SK-N-SH (cell line): ENCODE results near the gene PARD3. TPM values are rescaled to one million over a fixed set of nuclear protein-coding genes. Genes with fewer than 3 reads are reported as not detected.

ENCODE experiments used
- CTCF ChIA-PET: fragments of 300-600, 350-600 bp; formaldehyde crosslinking; extraction: SDS; loops from one replicate; lab custom pipeline; 2021; lab: Yijun Ruan, JAX
- POLR2A ChIA-PET: fragments of 350-600 bp; sonication (Branson Sonifier 250); formaldehyde crosslinking; extraction: SDS; loops from one replicate; lab custom pipeline; 2020; ENCODE audit warnings: antibody characterized with exemption, inconsistent platforms; lab: Yijun Ruan, JAX
- DNase-seq: peaks from one replicate; pipeline ENCODE4 v3.0.0; 2012
- H2AFZ ChIP-seq: fragments of 200-600 bp; sonication (generic); 2 replicates; pipeline ENCODE4 v1.8.1; 2016; ENCODE audit warnings: antibody characterized with exemption, mild to moderate bottlenecking, low read depth
- H3F3A ChIP-seq: fragments of 200-600 bp; sonication (generic); replicated peaks from 2 replicates; pipeline ENCODE3; 2016; ENCODE audit warnings: antibody characterized with exemption, mild to moderate bottlenecking; ENCODE audit not compliant: insufficient read depth
- H3K27ac ChIP-seq, 2 experiments: fragments of 200-500 bp in 1 of 2; fragments of 200-600 bp in 1 of 2; sonication (Bioruptor generic) in 1 of 2; sonication (generic), shearing (Covaris generic) in 1 of 2; 2 replicates each; pipeline versions ENCODE4 v1.5.1 to v1.6.1; 2014 to 2016; ENCODE audit warnings: low read depth in 2 of 2, inconsistent platforms in 1 of 2, low read length in 1 of 2, mild to moderate bottlenecking in 1 of 2, mixed read lengths in 1 of 2
- H3K27me3 ChIP-seq: fragments of 200-600 bp; sonication (generic), shearing (Covaris generic); 2 replicates; pipeline ENCODE4 v1.6.1; 2016; ENCODE audit warnings: mixed run types; ENCODE audit not compliant: insufficient read depth
- H3K36me3 ChIP-seq, 2 experiments: fragments of 200-500 bp in 1 of 2; fragments of 200-600 bp in 1 of 2; sonication (Bioruptor generic) in 1 of 2; sonication (generic) in 1 of 2; replicated peaks in 1 of 2; 2 replicates each; pipeline versions ENCODE3 to v1.5.1; 2014 to 2016; ENCODE audit warnings: low read length in 1 of 2, mild to moderate bottlenecking in 1 of 2; ENCODE audit not compliant: insufficient read depth in 2 of 2, control insufficient read depth in 1 of 2
- H3K4me1 ChIP-seq, 2 experiments: fragments of 200-500 bp in 1 of 2; fragments of 200-600 bp in 1 of 2; sonication (Bioruptor generic) in 1 of 2; sonication (generic), shearing (Covaris generic) in 1 of 2; 2 replicates each; pipeline versions ENCODE4 v1.5.1 to v1.6.1; 2014 to 2016; ENCODE audit warnings: low read depth in 1 of 2, low read length in 1 of 2, mixed run types in 1 of 2; ENCODE audit not compliant: insufficient read depth in 2 of 2, control insufficient read depth in 1 of 2
- H3K4me2 ChIP-seq: fragments of 200-600 bp; sonication (generic), shearing (Covaris generic); 2 replicates; pipeline ENCODE4 v1.6.1; 2017; ENCODE audit warnings: mixed run types
- H3K4me3 ChIP-seq, 2 experiments: fragments of 200-500 bp in 1 of 2; fragments of 200-600 bp in 1 of 2; sonication (Bioruptor generic) in 1 of 2; sonication (generic), shearing (Covaris generic) in 1 of 2; 2 replicates each; pipeline versions ENCODE4 v1.5.1 to v1.8.1; 2014 to 2016; ENCODE audit warnings: low read depth in 2 of 2, inconsistent platforms in 1 of 2, low read length in 1 of 2, mild to moderate bottlenecking in 1 of 2, mixed read lengths in 1 of 2, moderate library complexity in 1 of 2
- H3K79me2 ChIP-seq: fragments of 200-600 bp; sonication (generic); 2 replicates; pipeline ENCODE4 v1.8.1; 2017; ENCODE audit warnings: mild to moderate bottlenecking; ENCODE audit not compliant: insufficient read depth
- H3K9ac ChIP-seq: fragments of 200-600 bp; sonication (generic); 2 replicates; pipeline ENCODE4 v1.6.1; 2017; ENCODE audit warnings: mixed run types
- H3K9me2 ChIP-seq: fragments of 200-600 bp; sonication (generic); 2 replicates; pipeline ENCODE4 v1.6.1; 2017; ENCODE audit warnings: mixed run types
- H3K9me3 ChIP-seq: fragments of 200-600 bp; sonication (generic); 2 replicates; pipeline ENCODE4 v1.6.1; 2017; ENCODE audit warnings: mixed run types, mild to moderate bottlenecking, moderate library complexity
- H4K20me1 ChIP-seq: fragments of 200-600 bp; sonication (generic); 2 replicates; pipeline ENCODE4 v1.6.1; 2017; ENCODE audit warnings: mild to moderate bottlenecking, mixed run types; ENCODE audit not compliant: insufficient read depth
- CHD2 ChIP-seq: fragments of 150-350 bp; IDR thresholded peaks from 2 replicates; pipeline ENCODE4 v1.6.1; 2018; ENCODE audit warnings: low read length; ENCODE audit not compliant: partially characterized antibody
- ELF1 ChIP-seq: IDR thresholded peaks from 2 replicates; pipeline ENCODE4 v1.4.0; 2012
- FOSL2 ChIP-seq: IDR thresholded peaks from 2 replicates; pipeline ENCODE4 v1.4.0; 2012; ENCODE audit warnings: low read depth, mild to moderate bottlenecking, moderate library complexity, borderline replicate concordance
- FOXJ3 ChIP-seq: sonication (generic); formaldehyde crosslinking; IDR thresholded peaks from 2 replicates; pipeline ENCODE4 v1.5.1; 2020; ENCODE audit warnings: mild to moderate bottlenecking, missing genetic modification reagents
- GATA2 ChIP-seq: sonication (generic); formaldehyde crosslinking; IDR thresholded peaks from 2 replicates; pipeline ENCODE4 v1.5.0; 2020; ENCODE audit warnings: mild to moderate bottlenecking, missing genetic modification reagents
- JUND ChIP-seq: IDR thresholded peaks from 2 replicates; pipeline ENCODE4 v1.4.0; 2012
- MXI1 ChIP-seq: IDR thresholded peaks from 2 replicates; pipeline ENCODE4 v1.6.1; 2012; ENCODE audit warnings: mild to moderate bottlenecking, low read depth, low read length, improper control_type of control experiment
- NRF1 ChIP-seq: IDR thresholded peaks from 2 replicates; pipeline ENCODE4 v1.6.1; 2012; ENCODE audit warnings: low read depth, mild to moderate bottlenecking, low read length
- RAD21 ChIP-seq: IDR thresholded peaks from 2 replicates; pipeline ENCODE4 v1.6.1; 2012; ENCODE audit warnings: mild to moderate bottlenecking, low read length
- RCOR1 ChIP-seq: fragments of 150-350 bp; IDR thresholded peaks from 2 replicates; pipeline ENCODE4 v1.6.1; 2017; ENCODE audit warnings: antibody characterized with exemption, low read length
- REST ChIP-seq: IDR thresholded peaks from 2 replicates; pipeline ENCODE4 v1.6.1; 2012; ENCODE audit warnings: mild to moderate bottlenecking, low read depth, low read length, moderate library complexity
- RFX5 ChIP-seq: IDR thresholded peaks from 2 replicates; pipeline ENCODE4 v1.6.1; 2012; ENCODE audit warnings: mild to moderate bottlenecking, improper control_type of control experiment, low read length
- RXRA ChIP-seq: IDR thresholded peaks from 2 replicates; pipeline ENCODE4 v1.4.0; 2012; ENCODE audit warnings: low read depth, mild to moderate bottlenecking, borderline replicate concordance
- SIN3A ChIP-seq: IDR thresholded peaks from 2 replicates; pipeline ENCODE4 v1.6.1; 2012; ENCODE audit warnings: low read depth, mild to moderate bottlenecking, low read length, moderate library complexity, borderline replicate concordance
- SMC3 ChIP-seq: IDR thresholded peaks from 2 replicates; pipeline ENCODE4 v1.6.1; 2012; ENCODE audit warnings: low read depth, low read length, improper control_type of control experiment
- TCF12 ChIP-seq: IDR thresholded peaks from 2 replicates; pipeline ENCODE4 v1.4.0; 2012
- YY1 ChIP-seq: IDR thresholded peaks from 2 replicates; pipeline ENCODE4 v1.4.0; 2012; ENCODE audit warnings: low read depth, mild to moderate bottlenecking
- WGBS: methylation state at CpG from one replicate; pipeline ENCODE4 v1.1.6; 2017; ENCODE audit warnings: low lambda C conversion rate; 5-methylcytosine and 5-hydroxymethylcytosine counted together
- polyA plus RNA-seq, 3 experiments: library from polyadenylated mRNA; depleted of rRNA; stranded (reverse); fragments of >200 nt; gene quantifications; 2 replicates each; pipeline ENCODE4 v1.2.3, GENCODE V29; 2012
- TF ChIP-seq, protein P1 (sequence below): fragments of 150-350 bp; IDR thresholded peaks from 2 replicates; pipeline ENCODE4 v1.6.1; 2016; ENCODE audit warnings: mild to moderate bottlenecking, low read depth, low read length
- TF ChIP-seq, protein P2 (sequence below): fragments of 150-350 bp; IDR thresholded peaks from 2 replicates; pipeline ENCODE4 v1.6.1; 2017; ENCODE audit warnings: antibody characterized with exemption, low read length, low read depth, borderline replicate concordance
- TF ChIP-seq, protein P3 (sequence below): IDR thresholded peaks from 2 replicates; pipeline ENCODE4 v1.4.0; 2012; ENCODE audit warnings: low read depth, borderline replicate concordance
- TF ChIP-seq, protein P4 (sequence below): IDR thresholded peaks from 2 replicates; pipeline ENCODE4 v1.4.0; 2012; ENCODE audit warnings: low read depth

The PARD3 gene
- polyA plus RNA-seq, 1 of the 3 experiments (the other 2 are of a cell fraction) = 29.4 TPM

DNA sequence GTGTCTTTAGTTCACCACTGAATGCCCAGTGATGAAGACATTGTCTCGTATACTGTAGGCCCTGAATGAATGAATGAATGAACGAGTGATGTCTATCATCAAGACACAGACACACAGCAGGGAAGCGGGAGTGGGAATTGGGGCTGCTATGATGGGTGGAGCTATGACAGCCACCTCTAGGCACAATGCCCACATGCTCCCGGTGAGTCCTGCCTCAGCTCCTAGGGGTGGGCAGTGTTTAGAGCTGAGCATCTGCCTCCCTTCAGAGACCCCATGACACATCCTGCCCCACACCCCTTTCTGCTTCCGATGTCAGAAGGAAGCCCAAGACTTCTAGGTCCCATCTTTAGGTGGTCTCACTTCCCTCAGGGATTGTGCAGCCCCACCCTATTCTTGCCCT, 714.1 kb downstream of the PARD3 start (continued):
- TF ChIP-seq RFX5 (no peak), MXI1 (no peak), SIN3A (no peak), RCOR1 (no peak), RXRA (no peak), CHD2 (no peak), FOXJ3 (CRISPR knock-in tag) (no peak), GATA2 (no peak)
- TF ChIP-seq, protein P1, sequence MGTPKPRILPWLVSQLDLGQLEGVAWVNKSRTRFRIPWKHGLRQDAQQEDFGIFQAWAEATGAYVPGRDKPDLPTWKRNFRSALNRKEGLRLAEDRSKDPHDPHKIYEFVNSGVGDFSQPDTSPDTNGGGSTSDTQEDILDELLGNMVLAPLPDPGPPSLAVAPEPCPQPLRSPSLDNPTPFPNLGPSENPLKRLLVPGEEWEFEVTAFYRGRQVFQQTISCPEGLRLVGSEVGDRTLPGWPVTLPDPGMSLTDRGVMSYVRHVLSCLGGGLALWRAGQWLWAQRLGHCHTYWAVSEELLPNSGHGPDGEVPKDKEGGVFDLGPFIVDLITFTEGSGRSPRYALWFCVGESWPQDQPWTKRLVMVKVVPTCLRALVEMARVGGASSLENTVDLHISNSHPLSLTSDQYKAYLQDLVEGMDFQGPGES = no peak

DNA sequence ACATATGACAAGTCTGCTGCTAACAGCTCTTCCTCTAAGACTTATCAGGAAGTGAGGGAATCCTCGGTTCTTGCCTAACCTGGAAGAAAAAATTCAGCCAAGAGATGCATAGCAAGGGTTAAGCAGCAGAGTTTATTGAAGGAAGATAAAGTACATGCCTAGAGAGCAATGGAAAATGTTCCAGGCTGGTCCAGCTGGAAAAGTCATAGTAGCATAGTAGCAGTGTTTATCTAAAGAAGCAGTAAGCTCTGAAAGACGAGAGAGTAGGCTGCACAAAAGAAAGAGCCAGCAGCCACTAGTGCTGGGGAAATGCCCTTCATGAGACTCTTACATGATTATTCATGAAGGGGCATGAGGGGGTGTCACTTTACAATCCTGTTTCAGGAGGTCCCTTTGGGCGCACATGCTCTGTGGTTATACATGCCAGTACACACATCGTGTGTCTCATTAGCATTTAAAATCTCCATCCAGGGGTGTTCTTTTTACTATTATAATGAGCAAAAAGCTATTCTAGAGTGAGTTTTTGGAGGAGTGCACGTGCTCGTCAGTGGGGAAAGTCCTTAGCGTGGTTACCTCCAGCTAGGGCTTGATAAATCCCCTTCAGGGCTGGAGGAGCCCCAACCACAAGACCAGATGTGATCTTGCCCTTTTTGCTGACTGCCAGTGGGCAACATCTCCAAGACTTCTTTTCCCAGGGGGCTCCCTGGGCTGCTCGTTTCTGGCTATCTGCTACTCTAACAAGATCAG, 716.1 kb downstream of the PARD3 start:
- no peaks in the 10 kb centered on the region for H3K9me2 ChIP-seq
- peaks cover 0 to 17% of the 10 kb centered on the region in 2 experiments; a peak in 2 of 4 replicates for H3K4me1 ChIP-seq
- no peaks in the 10 kb centered on the region for H3K9me3 ChIP-seq
- POLR2A ChIA-PET = no interaction called here
- DNase-seq = no peak
- no peaks in the 10 kb centered on the region for H3K36me3 ChIP-seq
- H3F3A ChIP-seq = no peaks in the 10 kb centered on the region
- no peaks in the 10 kb centered on the region for H4K20me1 ChIP-seq
- CTCF ChIA-PET = no interaction called here
- no peak overlapping the region for H3K4me2 ChIP-seq
- TF ChIP-seq RAD21 = no peak
- TF ChIP-seq, protein P2, sequence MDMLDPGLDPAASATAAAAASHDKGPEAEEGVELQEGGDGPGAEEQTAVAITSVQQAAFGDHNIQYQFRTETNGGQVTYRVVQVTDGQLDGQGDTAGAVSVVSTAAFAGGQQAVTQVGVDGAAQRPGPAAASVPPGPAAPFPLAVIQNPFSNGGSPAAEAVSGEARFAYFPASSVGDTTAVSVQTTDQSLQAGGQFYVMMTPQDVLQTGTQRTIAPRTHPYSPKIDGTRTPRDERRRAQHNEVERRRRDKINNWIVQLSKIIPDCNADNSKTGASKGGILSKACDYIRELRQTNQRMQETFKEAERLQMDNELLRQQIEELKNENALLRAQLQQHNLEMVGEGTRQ = no peak
- TF ChIP-seq YY1 = no peak
- TF ChIP-seq FOXJ3 (CRISPR knock-in tag) = no peak
- no peak for TF ChIP-seq ELF1
- TF ChIP-seq, protein P3, sequence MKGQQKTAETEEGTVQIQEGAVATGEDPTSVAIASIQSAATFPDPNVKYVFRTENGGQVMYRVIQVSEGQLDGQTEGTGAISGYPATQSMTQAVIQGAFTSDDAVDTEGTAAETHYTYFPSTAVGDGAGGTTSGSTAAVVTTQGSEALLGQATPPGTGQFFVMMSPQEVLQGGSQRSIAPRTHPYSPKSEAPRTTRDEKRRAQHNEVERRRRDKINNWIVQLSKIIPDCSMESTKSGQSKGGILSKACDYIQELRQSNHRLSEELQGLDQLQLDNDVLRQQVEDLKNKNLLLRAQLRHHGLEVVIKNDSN = no peak
- TF ChIP-seq, protein P1 = no peak
- TF ChIP-seq JUND = no peak
- no peak for TF ChIP-seq NRF1
- TF ChIP-seq SMC3 = no peak
- TF ChIP-seq, protein P4, sequence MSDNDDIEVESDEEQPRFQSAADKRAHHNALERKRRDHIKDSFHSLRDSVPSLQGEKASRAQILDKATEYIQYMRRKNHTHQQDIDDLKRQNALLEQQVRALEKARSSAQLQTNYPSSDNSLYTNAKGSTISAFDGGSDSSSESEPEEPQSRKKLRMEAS = no peak
- no peak for TF ChIP-seq TCF12
- no peak for TF ChIP-seq MXI1
- no peak for TF ChIP-seq RFX5
- no peak for TF ChIP-seq FOSL2
- TF ChIP-seq REST = no peak
- 75% methylated on average over 8 of the region's 8 CpGs for WGBS
- H3K27me3 ChIP-seq = no peaks in the 10 kb centered on the region
- no peak overlapping the region for H3K9ac ChIP-seq
- H3K27ac ChIP-seq = no peak overlapping the region
- H2AFZ ChIP-seq = no peak overlapping the region
- no peak overlapping the region for H3K4me3 ChIP-seq
- no peaks in the 10 kb centered on the region for H3K79me2 ChIP-seq
